CD4-positive, alpha-beta T cell treated with Interleukin-12 subunit alpha and Interleukin-12 subunit beta, for 1 hour (primary cell): ENCODE results near the gene WIZ.
A peak's percentile ranks its signal among the peaks of the same experiment; 100 is the strongest.

Experiments used
- DNase-seq: peaks from one replicate; pipeline ENCODE4 v3.0.0-alpha.2; 2020

The WIZ gene

DNA sequence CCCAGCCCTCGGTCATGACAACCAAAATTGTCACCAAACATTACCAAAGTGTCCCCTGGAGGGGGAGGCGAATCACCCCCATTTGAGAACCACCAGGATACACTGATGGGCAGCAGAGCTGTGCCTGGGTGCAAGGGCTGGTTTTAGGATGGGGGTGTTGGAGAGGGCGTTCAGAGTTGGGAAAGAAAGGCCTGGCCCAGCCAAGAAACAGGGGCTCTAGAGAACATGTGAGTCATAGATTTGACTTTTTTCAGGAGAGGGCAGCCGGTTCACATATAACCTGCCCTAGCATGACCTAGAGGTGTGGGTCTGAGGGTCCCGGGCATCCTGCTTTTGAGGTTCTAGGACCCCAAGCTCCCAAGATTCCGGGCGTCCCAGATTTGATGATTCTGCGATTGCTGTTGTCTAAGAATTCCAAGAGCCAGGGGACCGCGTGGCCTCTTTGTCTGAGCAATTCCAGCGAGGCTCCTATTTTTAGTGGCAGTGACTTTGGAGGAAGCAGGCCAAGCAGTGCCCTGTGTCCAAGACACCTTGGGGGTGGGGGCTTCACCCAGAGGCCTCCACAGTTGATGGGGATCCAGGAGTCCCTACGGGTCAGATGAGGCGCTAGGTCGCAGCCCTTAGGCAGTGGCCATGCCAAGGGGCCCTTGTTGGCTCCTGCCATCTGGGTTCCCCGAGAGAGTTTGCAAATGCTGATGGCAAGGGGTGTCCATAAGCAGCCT, 5.1 kb downstream of the WIZ start:
- no peak for DNase-seq

DNA sequence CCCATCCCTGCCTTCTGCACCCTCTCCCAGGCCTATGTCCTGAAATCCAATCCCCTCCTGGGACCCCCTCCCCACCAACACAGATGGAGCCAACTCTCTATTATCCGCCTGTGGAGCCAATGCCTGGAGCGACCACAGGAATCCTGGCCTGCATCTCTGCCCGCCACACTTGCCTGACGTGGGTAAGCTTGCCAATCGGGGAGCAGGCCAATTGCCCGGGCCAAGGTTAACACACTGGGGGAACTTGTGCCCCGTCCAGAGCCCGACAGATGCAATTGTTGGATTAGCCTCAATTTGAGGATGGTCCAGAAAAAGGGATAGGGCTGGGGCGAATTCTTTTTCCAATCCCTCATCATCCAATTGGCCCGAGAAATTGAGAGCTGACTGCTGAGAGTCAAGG, 5.9 kb downstream of the WIZ start:
- no peak for DNase-seq

GRCh38 chr19:15443325-15443724, 6.4 kb downstream of the WIZ start:
- DNase-seq, result no peak

GRCh38 chr19:15442142-15442920, 7.4 kb downstream of the WIZ start:
- no peak for DNase-seq

GRCh38 chr19:15441317-15441716, 8.4 kb downstream of the WIZ start:
- no peak for DNase-seq

- no peak for DNase-seq
Observed at GRCh38 chr19:15439821-15440641, 9.7 kb downstream of the WIZ start.

DNA sequence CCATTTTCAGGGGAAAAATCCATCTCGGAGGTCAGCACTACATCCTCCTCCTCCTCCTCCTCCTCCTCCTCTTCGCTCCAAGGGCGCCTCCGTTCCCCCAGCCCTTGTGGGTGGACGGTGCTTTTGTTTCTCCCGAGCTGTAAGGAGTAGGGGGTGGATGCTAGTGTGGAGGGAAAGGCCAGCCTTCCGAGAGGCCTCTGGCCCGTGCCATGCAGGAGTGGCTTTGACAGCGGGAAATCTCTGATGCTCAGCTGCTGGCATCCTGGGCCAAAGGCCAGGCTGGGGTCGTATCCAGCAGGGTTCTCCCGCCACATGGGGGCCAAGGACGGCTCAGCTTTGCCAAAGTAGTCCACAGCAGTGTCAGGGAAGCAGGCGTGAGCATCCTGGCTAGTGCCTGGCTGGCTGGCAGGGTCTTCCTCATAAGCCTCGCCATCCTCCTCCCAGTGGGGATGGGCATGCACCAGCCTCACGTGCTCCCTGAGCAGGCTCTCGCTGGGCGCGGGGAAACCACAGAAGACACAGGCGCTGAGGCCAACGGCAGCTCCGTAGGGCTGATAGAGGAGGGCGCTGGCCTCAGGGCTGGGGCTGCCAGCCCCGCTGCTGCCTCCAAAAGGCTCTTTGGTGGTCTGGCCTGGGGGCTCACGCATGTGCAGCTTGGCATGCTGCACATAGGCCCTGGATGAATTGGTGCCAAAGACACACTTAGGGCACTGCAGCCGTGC, 10.5 kb downstream of the WIZ start:
- no peak for DNase-seq

- no peak for DNase-seq
Observed at GRCh38 chr19:15438577-15438976, 11.2 kb downstream of the WIZ start.

DNA sequence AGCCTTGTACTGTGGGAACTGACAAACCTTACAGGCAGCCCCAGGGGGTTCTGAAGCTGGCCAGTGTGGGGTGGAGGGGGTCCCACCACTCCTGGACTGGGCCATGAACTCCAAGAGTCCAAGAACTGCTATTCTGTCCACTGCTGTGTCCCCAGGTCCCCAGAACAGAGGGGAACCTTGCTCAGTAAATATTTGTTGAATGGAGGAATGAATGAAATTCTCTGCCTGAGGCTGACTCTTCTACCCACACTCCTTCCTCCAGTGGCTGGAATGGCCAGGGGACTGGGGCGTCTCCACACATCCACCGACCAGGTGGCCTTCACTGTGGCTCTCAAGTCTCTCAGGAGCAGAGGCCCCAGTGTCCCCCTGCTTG, 11.6 kb downstream of the WIZ start:
- no peak for DNase-seq

DNA sequence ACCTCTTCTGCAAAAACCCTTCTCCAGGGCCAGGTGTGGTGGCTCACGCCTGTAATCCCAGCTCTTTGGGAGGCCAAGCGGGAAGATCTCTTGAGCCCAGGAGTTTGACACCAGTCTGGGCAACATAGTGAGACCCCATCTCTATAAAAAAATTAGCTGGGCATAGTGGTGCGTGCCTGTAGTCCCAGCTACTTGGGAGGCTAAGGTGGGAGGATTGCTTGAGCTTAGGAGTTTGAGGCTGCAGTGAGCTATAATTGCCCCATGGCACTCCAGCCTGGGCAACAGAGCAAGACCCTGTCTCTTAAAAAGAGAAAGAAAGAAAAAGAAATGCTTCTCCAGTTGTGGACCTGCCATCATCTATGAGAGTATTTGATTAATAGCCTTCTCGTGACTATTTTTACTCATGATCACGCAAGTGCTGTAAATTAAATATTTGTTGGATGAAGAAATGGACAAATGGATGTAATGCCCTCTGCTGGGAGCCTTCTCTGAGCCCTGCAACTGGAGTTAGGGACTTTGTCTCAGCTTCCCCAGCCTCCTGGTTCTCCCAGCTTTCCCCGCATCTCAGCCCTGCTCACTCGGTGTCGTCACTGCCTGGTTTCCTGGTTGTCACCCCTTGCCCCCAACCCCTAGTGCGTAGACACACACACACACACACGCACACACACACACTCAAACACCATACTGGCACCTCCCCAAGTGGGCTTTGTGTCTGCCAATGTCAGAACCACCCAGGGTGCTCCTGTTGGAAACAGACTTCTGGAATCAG, 12.2 kb downstream of the WIZ start:
- DNase-seq, result no peak

DNA sequence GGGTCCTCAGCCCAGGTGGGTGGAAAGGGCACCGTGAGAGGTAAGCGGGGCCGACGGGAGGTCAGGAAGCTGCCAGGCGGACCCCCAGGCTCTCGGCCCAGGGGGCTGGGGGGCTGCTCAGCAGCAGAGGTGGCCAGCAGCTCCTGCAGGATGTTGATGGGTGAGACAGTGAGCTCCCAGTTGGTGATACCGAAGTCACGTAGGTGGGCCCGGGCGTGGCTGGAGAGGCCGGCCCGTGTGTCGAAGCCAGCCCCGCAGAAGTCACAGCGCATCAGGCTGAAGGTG, 13.0 kb downstream of the WIZ start:
- DNase-seq, result no peak

- no peak for DNase-seq
Observed at GRCh38 chr19:15436012-15436825, 13.5 kb downstream of the WIZ start.

DNA sequence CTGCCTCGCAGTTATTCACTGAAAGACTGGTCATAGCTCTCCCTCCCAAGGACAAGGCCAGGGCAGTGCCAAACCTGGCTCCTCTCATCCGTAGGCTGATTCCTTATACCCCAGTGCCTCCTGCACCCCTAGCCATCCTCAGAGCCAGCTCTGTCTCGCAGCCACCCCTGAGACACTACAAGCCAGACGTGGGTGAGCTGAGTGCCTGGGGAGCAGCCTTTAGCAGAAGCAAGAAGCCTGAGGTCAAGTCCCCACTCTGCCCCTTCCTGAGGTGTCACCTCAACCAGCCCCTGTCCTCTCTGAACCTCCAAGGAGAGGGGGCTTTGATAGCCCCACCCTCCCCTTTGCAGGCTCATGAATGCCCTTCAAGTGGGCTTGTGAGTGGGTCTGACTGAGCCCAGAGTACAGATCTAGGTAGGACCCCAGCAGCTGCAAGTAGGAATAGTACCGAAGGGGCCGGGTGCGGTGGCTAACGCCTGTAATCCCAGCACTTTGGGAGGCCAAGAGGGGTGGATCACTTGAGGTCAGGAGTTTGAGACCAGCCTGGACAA, 16.2 kb downstream of the WIZ start:
- DNase-seq, result no peak

- DNase-seq, result peak; percentile 93
Observed at GRCh38 chr19:15432629-15433518, 16.9 kb downstream of the WIZ start.

DNA sequence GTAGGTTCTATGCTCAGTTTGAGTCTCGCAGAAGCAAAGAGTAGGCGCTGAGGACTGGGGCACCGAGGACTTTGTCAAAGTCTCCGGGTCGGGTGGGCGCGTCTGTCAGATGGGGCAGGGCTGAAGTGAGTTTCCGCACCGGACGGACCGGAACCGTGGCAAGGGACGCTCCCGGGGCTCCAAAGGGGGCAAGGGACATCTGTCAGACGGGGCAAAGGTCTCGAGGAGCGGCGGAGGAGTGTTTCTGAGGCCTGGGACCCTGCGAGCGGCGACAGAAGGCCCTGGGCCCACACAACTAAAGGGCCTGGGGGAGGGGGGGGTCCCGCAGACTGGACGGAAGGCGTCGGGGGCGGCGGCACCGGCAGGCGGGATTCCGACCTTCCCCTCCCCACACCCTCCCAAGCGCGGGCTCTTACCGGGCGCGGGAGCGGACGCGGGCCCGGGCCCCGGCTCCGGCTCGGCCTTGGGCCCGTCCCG, 17.7 kb downstream of the WIZ start:
- DNase-seq, result no peak

DNA sequence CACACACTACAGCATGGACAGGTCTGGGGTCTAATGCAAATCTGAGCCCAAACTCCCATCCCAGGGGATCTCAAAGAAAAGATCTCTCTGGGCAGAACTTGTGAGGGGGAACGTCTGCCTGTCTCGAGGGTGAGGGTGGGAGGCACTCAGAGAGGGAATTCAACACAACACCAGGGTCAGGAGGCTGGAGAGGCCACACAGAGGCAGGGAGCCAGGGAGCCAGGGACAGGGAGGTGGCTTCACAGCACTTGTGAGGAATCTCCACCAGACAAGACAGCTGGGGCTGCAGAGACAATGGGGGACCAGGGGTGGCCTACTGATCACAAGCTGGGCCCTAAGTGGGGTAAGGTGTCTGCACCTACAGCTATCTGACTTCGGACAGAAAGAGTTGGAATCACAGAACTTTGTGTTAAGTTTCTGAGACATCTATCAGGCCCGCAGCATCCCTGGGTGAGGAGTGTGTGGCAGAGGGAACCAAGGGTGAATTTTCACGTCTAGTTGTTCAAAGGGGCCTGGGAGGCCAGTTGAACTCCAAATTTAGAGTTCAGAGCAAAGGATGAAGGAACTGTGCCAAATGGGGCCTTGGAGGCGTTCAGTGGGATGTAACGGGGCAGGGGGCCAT, 18.2 kb downstream of the WIZ start:
- no peak for DNase-seq

DNA sequence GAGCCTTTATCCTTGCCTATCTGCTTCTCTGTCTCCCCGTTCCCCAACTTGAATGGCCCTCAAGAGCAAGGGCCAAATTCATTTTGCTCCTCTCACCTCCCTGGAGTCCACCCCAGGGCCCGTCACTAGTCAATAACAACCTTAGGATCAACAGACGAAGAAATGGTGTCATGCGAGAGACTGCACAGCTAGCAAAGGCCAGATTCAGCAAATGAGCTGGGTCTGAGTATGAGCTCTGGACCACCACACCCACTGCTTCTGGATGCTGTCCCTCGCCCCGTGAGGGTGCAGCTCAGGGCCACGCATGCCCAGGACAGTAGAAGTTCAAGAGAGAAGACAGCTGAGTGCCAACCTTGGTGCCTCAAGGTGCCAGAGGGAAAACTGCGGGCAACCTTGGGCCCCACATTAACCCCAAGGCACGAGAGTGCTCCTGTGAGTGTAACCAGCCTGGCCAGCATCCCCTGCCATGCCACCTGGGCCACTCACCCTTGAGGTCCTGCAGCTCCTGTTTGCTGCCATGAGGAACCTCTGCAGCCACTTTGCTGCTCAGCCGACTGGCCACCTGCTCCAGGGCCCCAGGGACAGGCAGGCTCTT, 19.1 kb downstream of the WIZ start:
- no peak for DNase-seq

GRCh38 chr19:15429825-15430467, 19.8 kb downstream of the WIZ start:
- DNase-seq, result no peak
